ENCODE measurements around the gene ST8SIA6. TPM values are rescaled to one million over a fixed set of nuclear protein-coding genes. Genes with fewer than 3 reads are reported as not detected.

Gene ST8SIA6
- total RNA-seq, 3 donors from 2014 or later (not counting 1 experiment from before 2014, with no cell fraction given), result 12.2 to 19.7 (median 12.5) TPM

DNA sequence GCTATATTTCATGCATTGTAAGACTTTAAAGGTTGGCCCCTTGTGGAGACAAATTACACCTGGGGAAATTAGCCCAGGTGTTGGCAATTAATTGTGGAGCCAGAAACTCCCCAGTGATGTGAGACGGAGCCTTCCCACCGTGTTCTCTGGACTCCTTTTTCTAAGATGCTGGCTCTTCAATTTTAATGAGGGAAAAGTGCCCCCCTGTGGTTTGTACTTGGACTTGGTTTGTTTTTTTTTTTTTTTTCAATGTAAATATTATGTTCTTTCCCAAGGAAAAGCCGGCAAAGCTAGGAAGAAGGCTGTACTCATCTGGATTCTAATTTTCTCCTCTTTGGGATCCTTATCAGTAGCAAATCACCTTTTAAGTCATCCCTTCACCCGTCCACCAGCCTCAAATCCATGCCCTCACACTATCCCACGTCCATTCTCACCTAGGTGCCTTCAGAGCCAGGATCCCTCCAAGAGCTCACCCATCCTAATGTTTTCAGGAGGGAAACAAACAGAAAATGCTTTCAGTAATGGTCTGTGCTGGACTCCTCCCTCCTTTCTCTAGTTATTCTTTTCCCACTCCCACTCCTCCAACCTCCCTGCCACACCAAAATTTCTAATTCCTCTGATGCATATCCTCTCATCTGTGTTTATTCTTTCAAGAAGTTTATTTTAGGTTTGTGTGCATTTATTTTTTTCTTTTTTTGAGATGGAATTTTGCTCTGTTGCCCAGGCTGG is 20.4 kb upstream of the ST8SIA6 start:
- Histone ChIP-seq H3K4me1 (ENCODE audit: control insufficient read depth, insufficient read depth, low read length) (no peaks in the 10 kb centered on the region), H3K27me3 (ENCODE audit: control insufficient read depth, insufficient read depth, low read length) (no peaks in the 10 kb centered on the region), H3K27ac (ENCODE audit: low read length) (no peak overlapping the region), H3K36me3 (ENCODE audit: control insufficient read depth, insufficient read depth, low read length) (no peaks in the 10 kb centered on the region), H3K9me3 (ENCODE audit: control insufficient read depth, insufficient read depth, low read length) (no peaks in the 10 kb centered on the region), H3K4me3 (ENCODE audit: low read length) (no peak overlapping the region)
- Mint-ChIP-seq H3K36me3 (no peaks in the 10 kb centered on the region), H3K9me3 (peaks cover 0 to 2% of the 10 kb centered on the region in 2 donors), H3K27ac (no peak overlapping the region), H3K27me3 (ENCODE audit: low read depth in 2 of 2) (peaks cover 0 to 4% of the 10 kb centered on the region in 2 donors), H3K4me1 (peaks cover 7 to 9% of the 10 kb centered on the region in 2 donors), H3K4me3 (no peak overlapping the region)
- TF ChIP-seq, protein P1, sequence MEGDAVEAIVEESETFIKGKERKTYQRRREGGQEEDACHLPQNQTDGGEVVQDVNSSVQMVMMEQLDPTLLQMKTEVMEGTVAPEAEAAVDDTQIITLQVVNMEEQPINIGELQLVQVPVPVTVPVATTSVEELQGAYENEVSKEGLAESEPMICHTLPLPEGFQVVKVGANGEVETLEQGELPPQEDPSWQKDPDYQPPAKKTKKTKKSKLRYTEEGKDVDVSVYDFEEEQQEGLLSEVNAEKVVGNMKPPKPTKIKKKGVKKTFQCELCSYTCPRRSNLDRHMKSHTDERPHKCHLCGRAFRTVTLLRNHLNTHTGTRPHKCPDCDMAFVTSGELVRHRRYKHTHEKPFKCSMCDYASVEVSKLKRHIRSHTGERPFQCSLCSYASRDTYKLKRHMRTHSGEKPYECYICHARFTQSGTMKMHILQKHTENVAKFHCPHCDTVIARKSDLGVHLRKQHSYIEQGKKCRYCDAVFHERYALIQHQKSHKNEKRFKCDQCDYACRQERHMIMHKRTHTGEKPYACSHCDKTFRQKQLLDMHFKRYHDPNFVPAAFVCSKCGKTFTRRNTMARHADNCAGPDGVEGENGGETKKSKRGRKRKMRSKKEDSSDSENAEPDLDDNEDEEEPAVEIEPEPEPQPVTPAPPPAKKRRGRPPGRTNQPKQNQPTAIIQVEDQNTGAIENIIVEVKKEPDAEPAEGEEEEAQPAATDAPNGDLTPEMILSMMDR (IDR thresholded peaks at IDR 0.05), result no peak
- intact Hi-C loops (cut with micrococcal nuclease), result no loop called here
- ATAC-seq, result no peak
- WGBS (ENCODE audit: insufficient coverage), result 48% methylated on average over 5 of the region's 5 CpGs
- peak in 1 of 2 donors; percentile 6 for DNase-seq

DNA sequence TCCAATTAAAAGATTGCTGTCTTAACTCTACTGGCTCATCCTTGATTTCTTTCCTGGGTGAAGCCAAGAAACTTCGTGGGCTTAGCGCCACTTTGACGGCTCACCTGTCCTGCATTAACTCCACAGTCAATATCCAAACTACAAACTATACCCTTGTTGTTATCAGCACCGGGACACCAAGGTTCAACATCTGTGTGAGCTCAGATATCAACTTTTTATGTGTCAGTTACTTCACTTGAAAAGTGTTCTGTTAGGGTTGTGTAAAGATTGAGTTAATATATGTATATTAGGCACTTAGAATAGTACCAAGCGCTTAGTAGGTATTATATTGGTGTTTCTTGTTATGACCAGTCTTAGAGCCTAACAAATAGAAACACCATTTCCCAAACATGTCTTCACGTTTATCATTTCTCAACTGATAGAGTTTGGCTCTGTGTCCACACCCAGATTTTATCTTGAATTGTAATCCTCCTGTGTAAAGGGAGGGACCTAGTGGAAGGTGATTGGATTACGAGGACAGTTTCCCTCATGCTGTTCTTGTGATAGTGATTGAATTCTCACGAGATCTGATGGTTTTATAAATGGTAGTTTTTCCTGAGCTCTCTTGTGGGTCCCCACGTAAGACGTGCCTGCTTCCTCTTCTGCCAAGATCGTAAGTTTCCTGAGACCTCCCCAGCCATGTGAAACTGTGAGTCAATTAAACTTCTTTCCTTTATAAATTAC is 19.0 kb upstream of the ST8SIA6 start:
- peak in 1 of 3 donors; percentile 24 for ATAC-seq
- no peak overlapping the region for H3K27ac Mint-ChIP-seq
- WGBS (ENCODE audit: insufficient coverage), result 56% methylated on average over 9 of the region's 11 CpGs

DNA sequence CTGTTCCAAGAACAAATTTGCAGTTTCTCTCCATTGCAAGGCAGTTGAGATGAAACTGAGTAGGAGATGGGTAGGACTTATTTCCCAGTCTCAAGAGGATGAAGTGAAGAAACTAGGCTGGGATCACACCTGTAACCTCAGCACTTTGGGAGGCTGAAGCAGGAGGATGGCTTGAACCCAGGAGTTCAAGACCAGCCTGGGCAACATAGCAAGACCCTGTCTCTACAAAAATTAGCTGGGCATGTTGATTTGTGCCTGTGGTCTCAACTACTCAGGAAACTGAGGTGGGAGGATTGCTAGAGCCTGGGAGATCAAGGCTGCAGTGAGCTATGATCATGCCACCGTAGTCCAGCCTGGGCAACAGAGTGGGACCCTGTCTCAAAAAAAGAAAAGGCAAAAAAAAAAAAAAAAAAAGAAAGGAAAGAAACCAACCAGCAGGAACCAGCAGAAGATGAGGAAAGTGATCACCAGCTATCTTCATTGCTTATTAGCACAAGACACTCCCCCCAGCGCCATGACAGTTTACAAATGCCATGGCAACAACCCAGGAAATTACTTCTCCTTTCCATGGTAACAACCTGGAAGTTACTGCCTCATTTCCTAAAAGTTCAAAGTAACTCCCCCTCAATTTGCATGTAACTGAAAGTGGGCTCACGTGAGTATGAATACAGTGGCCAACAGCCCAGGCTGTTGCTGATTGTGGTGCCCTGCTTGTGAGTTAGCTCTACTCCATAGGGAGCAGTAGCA is 18.3 kb upstream of the ST8SIA6 start:
- Mint-ChIP-seq H3K36me3 (no peaks in the 10 kb centered on the region), H3K9me3 (peaks cover 0 to 2% of the 10 kb centered on the region in 2 donors), H3K27me3 (ENCODE audit: low read depth in 2 of 2) (peaks cover 0 to 8% of the 10 kb centered on the region in 2 donors), H3K4me1 (peaks cover 7 to 9% of the 10 kb centered on the region in 2 donors), H3K4me3 (no peak overlapping the region), H3K27ac (no peak overlapping the region)
- DNase-seq (no peak), ATAC-seq (no peak)
- H3K9me3 ChIP-seq (ENCODE audit: control insufficient read depth, insufficient read depth, low read length), result no peaks in the 10 kb centered on the region
- 91% methylated on average over 3 of the region's 3 CpGs for WGBS (ENCODE audit: insufficient coverage)
- TF ChIP-seq, protein P1 (IDR thresholded peaks at IDR 0.05), result no peak
- intact Hi-C loops (cut with micrococcal nuclease), result no loop called here
- H3K36me3 ChIP-seq (ENCODE audit: control insufficient read depth, insufficient read depth, low read length), result no peaks in the 10 kb centered on the region
- no peak overlapping the region for H3K4me3 ChIP-seq (ENCODE audit: low read length)
- no peak overlapping the region for H3K27ac ChIP-seq (ENCODE audit: low read length)
- H3K27me3 ChIP-seq (ENCODE audit: control insufficient read depth, insufficient read depth, low read length), result no peaks in the 10 kb centered on the region
- no peaks in the 10 kb centered on the region for H3K4me1 ChIP-seq (ENCODE audit: control insufficient read depth, insufficient read depth, low read length)

More for the DNA sequence above, 19.0 kb upstream of the ST8SIA6 start:
- intact Hi-C loops (cut with micrococcal nuclease), result no loop called here
- Mint-ChIP-seq H3K36me3 (no peaks in the 10 kb centered on the region), H3K27me3 (ENCODE audit: low read depth in 2 of 2) (peaks cover 0 to 8% of the 10 kb centered on the region in 2 donors), H3K9me3 (peaks cover 0 to 2% of the 10 kb centered on the region in 2 donors), H3K4me3 (no peak overlapping the region), H3K4me1 (peaks cover 7 to 9% of the 10 kb centered on the region in 2 donors)
- Histone ChIP-seq H3K27ac (ENCODE audit: low read length) (no peak overlapping the region), H3K36me3 (ENCODE audit: control insufficient read depth, insufficient read depth, low read length) (no peaks in the 10 kb centered on the region), H3K4me1 (ENCODE audit: control insufficient read depth, insufficient read depth, low read length) (no peaks in the 10 kb centered on the region), H3K9me3 (ENCODE audit: control insufficient read depth, insufficient read depth, low read length) (no peaks in the 10 kb centered on the region), H3K4me3 (ENCODE audit: low read length) (no peak overlapping the region), H3K27me3 (ENCODE audit: control insufficient read depth, insufficient read depth, low read length) (no peaks in the 10 kb centered on the region)
- no peak for DNase-seq
- TF ChIP-seq, protein P1 (IDR thresholded peaks at IDR 0.05), result no peak

Data from natural killer cell (primary cell).